HCT116 (cell line): ENCODE data around the gene SRRD.

ENCODE experiments used
- CEBPB ChIP-seq: IDR thresholded peaks from 2 replicates; pipeline ENCODE4 v1.6.1; 2012; ENCODE audit warnings: low read depth
- CTCF ChIP-seq, 3 experiments: fragments of 200-600 bp in 1 of 3; sonication (generic) in 1 of 3; IDR thresholded peaks in 2 of 3; conservative IDR thresholded peaks in 1 of 3; 2 replicates each; pipeline ENCODE4 v1.5.1; 2012 to 2017; ENCODE audit warnings: low read depth in 2 of 3, low read length in 2 of 3, antibody characterized with exemption in 1 of 3, borderline replicate concordance in 1 of 3, control low read depth in 1 of 3, mild to moderate bottlenecking in 1 of 3, mixed read lengths in 1 of 3, mixed run types in 1 of 3, moderate library complexity in 1 of 3; ENCODE audit not compliant: insufficient read depth in 1 of 3
- EZH2 ChIP-seq: fragments of 200-600 bp; sonication (generic); IDR thresholded peaks from 2 replicates; pipeline ENCODE4 v1.6.1; 2017; ENCODE audit warnings: antibody characterized with exemption, mixed run types
- EZH2phosphoT487 ChIP-seq: fragments of 200-600 bp; IDR thresholded peaks from 2 replicates; pipeline ENCODE4 v1.6.1; 2018; ENCODE audit warnings: antibody characterized with exemption, borderline replicate concordance
- JUND ChIP-seq: IDR thresholded peaks from 2 replicates; pipeline ENCODE4 v1.6.1; 2012
- MAX ChIP-seq: IDR thresholded peaks from 2 replicates; pipeline ENCODE4 v1.6.1; 2012
- POLR2A ChIP-seq: IDR thresholded peaks from 2 replicates; pipeline ENCODE4 v1.7.0; 2011; ENCODE audit warnings: borderline replicate concordance; ENCODE audit not compliant: insufficient read depth, insufficient read length; ENCODE audit errors: extremely low read depth
- POLR2AphosphoS5 ChIP-seq: IDR thresholded peaks from 2 replicates; pipeline ENCODE4 v1.6.1; 2011; ENCODE audit warnings: mild to moderate bottlenecking, low read depth, low read length, moderate library complexity
- REST ChIP-seq: IDR thresholded peaks from 2 replicates; pipeline ENCODE4 v1.6.1; 2012; ENCODE audit warnings: low read depth
- ZBTB33 ChIP-seq: IDR thresholded peaks from 2 replicates; pipeline ENCODE4 v1.6.1; 2011; ENCODE audit warnings: mild to moderate bottlenecking, low read length, moderate library complexity; ENCODE audit not compliant: insufficient replicate concordance; ENCODE audit errors: extremely low read depth
- ZFX ChIP-seq: fragments of 450-650 bp; IDR thresholded peaks from 2 replicates; pipeline ENCODE4 v1.6.1; 2017

- TF ChIP-seq REST (no peak), CEBPB (no peak), EZH2phosphoT487 (no peak), CTCF (IDR thresholded peaks at IDR 0.05 in 2 of 3, conservative IDR thresholded peaks at IDR 0.05 in 1 of 3; ENCODE audit: borderline replicate concordance in 1 of 3, insufficient read depth in 1 of 3, low read depth in 2 of 3, low read length in 2 of 3) (no peak), POLR2A (no peak), MAX (no peak), ZBTB33 (no peak), ZFX (no peak), POLR2AphosphoS5 (no peak), JUND (no peak), EZH2 (no peak)
These were observed 33.1 kb upstream of the SRRD start for GRCh38 chr22:26450453-26451185.
